IPS-NIHi7 (cell line): Measurements from ENCODE around the gene GATA6.
"Not testable (repeated sequence)": the region's sequence is repeated elsewhere in the genome, so short reads cannot be mapped to it uniquely, and the experiment has no call there.

Source experiments
- DNase-seq: peaks from one replicate; pipeline ENCODE4 v3.0.0; 2012; ENCODE audit warnings: mixed read lengths; ENCODE audit errors: extremely low spot score

GATA6 gene

DNA sequence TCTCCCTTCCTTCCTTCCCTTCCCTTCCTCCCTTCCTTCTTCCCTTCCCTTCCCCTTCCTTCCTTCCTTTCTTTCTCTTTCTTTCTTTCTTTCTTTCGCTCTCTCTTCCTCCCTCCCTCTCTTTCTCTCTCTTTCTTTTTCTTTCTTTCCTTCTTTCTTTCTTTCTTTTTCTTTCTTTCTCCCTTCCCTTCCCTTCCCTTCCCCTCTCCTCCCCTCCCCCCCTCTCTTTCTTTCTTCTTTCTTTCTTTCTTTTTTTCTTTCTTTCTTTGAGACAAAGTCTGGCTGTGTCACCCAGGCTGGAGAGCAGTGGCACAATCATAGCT, 34.8 kb downstream of the GATA6 start:
- no peak for DNase-seq

DNA sequence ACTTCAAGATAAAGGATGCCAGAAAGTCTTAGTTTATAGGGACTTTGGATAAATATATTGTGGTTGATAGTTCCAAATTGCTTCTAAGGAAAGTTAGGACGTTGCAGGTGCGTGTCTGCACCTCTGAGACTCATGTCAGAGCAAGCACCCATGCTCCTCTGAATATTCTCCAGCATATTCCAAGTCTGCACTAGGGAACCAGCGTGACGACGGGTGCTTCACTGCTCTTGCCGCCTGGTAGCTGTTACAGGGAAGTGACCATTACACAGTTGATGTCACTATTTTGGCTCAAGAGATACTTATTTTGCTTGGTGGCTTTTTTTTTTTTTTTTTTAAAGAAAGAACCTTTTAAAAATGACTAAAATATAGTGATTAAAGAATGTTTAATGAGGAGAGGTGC, 35.6 kb downstream of the GATA6 start:
- DNase-seq = no peak

DNA sequence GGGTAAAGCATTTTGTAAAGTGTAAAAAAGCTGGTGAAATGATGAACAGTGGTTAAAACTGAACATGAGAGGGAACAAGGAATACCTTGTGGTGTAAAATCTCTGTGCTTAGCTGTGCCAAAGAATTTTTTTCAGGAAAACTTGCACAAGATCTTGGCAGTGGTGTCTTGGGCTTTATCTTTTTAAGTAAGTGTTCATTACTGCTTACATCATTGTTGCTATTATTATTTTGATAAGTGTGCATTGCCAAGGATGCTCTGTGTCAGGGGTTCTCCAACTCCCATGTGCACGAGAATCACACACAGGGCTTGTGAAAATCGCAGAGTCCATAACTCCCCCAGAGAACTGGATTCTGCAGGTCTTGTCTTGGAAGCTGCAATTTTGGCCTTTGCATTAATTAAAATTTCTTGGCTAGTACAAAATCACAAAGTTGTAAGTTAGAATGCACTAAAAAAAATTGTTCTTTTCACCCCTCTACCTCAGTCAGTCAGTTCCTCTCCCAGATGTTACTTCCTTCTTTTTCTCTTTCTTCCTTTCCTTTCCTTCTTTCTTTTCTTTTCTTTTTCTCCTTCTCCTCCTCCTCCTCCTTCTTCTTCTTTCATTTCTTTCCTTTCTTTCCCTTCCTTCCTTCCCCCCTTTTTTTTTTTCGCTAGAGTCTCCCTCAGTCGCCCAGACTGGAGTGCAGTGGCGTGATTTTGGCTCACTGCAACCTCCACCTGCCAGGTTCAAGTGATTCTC, 37.8 kb downstream of the GATA6 start:
- DNase-seq = no peak

DNA sequence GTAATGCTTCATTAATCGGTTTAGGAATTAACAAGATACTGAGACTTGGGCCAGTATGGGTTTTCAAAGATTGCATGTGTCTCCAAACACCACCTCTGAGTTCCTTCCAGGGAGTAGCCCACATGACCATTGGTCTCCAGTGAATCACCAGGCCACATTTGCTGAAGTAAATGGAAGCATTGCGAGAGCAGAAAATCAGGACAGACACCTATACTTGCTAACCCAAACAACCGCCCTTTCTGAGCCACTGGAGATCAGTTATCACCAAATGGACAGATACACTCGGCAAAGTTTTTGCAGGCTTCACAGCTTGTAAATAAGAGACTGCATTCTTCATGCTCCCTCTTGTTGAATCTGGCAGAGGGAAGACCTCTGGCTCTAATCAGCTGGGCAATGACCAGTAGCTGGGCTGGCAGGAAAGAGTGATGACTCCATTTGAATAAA, 40.9 kb downstream of the GATA6 start:
- DNase-seq = no peak

DNA sequence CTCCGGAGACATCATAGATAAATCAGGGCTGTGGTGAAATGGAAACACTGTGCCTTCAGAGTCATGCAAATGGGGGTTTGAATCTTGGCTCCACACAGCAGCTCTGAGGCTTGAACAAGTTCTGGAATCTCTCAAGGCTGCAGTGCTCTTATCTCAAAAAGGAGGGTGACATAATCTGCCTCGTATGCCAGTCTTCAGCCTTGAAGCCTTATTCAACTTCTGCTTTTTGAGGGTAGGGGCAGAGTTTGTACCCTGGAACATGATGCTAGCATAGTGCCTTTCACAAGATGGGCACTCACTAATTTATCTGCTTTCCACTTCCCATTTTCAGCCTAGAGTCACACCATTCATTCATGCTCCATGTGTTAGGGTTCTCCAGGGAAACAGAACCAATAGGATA, 42.3 kb downstream of the GATA6 start:
- no peak for DNase-seq

DNA sequence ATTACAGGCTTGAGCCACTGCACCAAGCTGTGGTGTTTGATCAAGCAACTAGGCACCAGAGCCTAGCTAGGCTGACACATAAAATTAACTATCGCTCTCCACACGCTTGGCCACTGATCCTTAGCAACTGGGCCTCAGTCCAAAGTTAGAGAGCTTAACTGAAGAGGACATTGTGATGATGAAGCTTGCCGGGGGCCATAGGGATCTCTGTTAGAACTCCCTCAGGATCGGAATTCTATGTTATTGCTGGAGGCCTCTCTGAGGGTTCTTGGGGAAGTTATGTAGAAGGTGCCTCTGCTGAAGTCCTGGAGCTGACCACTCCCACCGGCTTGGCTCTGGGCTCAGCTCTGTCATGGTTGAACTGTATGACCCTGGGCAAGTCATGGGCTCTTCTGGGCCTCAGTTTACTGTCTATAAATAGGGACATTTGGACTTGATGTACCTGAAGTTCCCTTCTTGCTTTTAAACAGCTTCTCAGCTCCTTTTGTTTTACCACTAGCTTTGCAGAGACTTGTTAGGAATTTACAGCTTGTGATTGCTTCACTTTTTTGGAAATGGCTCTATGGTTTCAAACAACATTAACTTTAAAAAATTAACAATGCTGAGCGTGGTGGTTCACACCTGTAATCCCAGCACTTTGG, 44.1 kb downstream of the GATA6 start:
- no peak for DNase-seq

DNA sequence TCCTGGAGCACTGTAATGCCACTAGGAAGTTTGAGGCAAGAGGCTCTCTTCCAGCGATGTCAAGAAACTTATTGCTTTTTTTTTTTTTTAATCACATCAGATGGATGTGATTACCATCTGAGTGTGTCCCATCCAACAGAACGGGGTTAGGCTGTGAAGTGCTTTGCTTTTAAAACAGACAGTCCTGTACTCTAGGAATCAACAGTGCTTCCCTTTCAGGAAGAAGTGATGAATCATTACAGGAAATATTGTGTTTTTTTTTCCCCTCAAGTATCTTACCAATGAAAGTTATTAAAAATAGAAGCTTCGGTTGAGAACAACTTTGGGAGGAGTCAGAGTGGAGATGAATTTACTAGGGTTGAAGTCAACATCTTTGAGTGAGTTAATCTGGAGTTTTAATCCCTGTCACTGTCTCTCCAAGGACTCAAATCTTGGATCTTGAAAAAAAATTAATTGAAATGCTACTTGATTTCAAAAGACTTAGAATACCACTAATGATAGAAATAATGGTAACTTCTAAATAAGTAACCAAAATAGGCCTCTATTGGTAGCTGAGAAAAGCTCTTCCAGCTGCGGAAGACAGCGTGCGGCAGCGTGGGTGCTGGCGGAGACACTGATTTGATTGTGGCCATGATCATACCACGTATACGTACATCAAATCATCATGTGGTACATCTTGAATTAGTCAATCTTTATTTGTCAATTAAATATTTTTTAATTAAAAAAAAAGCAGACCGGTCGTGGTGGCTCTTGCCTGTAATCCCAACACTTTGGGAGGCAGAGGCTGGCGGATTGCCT, 45.5 kb downstream of the GATA6 start:
- no peak for DNase-seq

DNA sequence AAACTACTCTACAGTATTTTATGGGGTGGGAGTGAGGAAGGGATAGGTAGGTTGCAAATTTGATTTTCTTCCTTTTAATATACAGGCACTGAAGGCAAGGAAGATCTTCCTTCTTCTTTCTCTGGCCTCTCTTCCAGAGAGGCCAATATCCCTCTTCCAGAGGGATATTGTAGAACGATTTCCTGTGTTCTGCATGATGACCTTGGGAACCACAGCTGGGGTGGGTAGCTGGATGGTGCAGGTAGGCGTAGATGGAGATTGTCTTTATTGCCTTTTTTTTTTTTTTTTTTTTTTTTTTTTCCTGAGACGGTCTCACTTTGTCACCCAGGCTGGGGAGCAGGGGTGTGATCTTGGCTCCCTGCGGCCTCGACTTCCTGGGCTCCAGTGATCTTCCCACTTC, 49.4 kb downstream of the GATA6 start:
- no peak for DNase-seq

DNA sequence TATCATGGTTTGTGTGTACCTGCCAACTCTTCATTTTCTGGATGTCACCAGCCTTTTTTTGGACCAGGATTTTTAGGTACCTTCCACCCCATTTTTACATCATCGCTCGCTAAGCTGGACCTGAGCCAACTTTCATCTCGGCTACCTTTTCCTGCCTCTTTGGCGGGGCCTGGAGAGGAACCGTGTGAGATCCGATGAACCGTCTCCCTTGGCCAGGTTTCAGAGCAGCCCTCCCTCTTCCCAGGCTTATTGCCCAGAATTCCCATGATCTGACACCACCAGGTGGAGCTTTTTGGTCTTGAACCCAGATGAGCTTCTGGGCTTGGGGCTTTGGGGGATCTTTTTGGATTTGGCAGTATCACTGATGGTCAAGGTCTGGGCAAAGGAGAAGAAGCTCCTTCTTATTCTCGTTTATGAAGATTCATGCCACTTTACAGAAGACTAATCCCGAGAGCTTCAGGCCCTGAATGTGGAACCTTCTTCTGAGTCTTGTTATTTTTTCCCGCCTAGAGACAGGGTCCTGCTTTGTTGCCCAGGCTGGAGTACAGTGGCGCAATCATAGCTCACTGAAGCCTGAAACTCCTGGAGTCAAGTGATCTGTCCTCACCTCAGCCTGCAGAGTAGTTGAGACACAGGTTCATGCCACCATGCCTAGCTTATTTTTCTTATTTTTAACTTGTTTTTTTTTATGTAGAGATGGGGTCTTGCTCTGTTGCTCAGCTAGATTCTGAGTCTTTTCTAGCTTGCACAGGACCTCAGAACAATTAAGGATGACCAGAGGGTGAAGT, 50.4 kb downstream of the GATA6 start:
- DNase-seq = peak; percentile 52

DNA sequence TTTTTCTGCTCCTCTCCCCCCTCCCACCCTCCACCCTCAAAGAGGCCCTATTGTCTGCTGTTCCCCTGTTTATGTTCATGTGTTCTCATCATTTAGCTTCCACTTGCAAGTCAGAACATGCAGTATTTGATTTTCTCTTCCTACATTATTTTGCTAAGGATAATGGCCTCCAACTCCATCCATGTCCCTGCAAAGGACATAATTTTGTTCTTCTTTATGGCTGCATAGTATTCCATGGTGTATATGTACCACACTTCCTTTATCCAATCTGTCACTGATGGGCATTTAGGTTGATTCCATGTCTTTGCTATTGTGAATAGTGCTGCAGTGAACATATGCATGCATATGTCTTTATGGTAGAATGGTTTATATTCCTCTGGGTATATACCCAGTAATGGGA, 51.2 kb downstream of the GATA6 start:
- DNase-seq = not testable (repeated sequence)

DNA sequence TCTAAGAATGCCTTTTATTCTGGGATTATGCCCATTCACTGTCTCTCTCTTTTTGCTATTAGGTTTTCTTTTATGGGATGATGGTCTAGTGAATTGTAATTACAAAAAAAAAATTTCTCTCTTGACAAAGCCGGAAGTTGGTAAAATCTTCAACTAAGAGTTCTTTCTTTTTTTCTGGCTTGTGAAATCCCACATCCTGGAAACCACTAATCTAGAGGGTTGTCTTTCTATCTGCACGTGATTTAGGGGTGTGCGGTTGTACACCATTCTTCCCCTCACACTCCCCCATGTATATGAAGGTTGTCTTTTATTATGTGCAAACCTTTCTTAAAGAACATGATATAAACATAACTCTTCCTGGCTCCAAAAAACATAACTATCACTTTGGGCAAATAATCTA, 52.0 kb downstream of the GATA6 start:
- DNase-seq = no peak

DNA sequence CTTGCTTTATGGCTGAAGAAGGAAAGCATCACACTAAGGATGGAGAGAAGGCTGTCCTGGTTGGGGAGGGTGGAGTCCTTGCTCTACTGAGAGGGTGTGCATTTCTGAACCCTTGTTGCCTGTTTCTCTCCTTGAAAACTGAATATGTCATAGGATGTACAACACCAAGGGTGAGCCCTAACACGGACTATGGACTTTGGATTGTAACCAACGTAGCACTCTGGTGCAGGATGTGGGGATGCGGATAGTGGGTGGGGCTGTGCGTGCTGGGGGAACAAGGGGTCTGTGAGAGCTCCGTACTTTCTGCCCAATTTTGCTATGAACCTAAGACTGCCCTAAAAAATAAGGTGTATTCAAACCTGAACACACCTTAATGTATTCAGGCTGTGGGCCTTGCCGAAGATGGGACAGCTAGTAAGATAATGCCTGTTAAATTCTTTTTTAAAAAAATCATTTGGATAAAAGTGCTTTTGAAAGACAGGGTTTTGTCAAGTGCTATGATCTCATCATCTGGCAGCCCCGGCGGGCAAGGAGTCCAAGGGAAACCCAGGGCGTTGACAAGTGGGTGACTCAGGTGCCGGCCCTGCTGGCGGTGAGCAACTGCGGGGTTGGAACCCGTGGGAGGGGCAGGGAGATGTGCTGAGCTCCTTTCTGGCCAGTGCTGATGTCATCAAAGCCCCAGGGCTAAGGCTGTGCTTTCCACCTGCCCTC, 54.0 kb downstream of the GATA6 start:
- DNase-seq = peak; percentile 71

DNA sequence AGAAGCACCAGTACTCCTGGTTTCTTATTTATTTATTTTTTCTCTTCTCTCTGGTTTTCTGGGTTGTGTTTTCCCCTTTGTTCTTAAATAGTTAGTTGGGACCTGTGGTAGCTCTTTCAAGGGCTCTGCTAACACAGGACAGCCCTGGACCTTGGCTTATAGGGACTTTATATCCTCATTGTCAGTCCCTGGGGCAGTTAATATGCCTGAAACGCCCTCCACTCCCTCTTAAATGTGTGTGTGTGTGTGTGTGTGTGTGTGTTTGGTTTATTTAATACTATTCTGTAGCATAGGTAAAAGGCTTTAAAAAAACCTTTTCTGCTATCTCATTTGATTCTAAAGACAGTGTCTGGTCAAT, 54.6 kb downstream of the GATA6 start:
- no peak for DNase-seq

DNA sequence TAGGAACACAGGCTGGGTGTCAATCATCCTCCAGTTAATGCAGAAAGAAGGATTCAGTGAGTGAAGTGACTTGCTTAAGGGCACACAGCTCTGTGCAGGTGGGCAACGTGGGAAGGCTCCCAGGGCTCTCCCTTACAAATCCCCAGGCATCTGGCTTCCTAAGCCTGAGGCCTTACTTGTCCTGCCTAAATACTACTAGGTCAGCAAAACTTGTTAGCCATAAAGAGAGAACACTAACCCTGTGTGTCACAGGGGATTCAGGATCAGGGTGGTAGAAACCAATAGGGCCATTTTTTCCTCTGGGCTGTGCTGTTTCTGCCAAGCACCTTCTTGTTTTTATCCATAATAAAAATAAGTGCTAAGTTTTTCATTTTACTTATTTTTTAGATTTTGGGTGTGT, 55.0 kb downstream of the GATA6 start:
- DNase-seq = no peak

DNA sequence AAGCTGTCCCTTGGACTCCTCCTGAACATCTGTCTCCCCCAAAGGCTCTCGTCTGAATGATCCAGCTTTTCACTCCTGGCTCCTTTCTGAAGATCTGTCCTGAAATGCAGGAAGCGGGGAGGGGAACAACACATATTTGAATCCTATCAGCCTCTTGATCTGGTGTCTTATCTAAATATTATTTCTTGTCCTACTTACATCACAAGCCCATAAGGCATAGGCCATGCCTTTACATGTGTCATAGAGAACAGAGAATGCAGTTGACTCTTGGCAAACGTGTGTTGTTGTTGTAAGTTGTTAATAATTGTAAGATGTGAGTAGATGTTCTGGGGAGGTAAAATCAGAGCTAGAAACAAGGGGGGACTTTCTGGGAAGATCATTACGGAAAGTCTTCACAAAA, 57.4 kb downstream of the GATA6 start:
- no peak for DNase-seq

DNA sequence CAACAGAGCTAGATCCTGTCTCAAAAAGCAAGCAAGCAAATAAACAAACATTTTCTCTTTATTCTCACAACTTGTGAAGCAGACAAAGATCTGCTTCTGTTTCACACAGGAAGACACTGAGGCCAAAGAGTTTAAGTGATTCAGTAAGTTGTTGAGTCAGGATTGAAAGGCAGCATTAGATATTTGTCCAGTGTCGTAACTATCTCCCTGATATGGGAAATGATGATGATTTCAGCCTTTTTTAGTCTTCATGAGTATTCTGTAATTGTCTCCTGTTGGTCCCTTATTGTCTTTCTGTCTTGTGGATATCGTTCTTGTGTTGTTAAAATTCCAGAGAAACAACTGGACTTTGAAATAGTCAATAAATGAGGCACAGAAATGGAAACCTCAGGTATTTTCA, 59.6 kb downstream of the GATA6 start:
- no peak for DNase-seq

DNA sequence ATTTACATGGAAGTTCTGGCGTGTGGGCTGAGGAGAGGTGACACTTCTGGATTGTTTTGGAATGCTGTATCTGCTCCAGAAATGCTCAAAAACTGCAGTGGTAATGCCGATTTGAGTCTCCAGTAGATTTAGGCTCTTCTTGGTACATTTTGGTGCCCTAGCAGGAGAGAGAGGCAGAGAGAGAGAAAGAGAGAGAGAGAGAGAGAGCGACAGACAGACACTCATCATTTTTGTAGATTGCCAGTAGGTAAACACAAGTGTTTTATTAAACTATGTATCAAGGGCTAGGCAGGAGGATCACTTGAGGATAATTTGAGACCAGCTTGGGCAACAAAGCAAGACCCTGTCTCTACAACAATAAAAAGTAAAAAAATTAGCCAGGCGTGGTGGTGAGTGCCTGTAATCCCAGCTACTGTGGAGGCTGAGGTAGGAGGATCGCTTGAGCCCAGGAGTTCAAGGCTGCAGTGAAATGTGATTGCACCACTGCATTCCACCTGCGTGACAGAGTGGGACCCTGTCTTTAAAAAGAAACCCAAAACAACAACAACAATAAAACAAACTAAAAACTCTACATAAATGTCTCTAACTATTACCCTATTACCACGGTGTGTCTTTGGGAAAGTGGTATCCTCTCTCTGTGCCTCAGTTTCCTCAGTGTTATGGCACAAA, 60.2 kb downstream of the GATA6 start:
- no peak for DNase-seq

DNA sequence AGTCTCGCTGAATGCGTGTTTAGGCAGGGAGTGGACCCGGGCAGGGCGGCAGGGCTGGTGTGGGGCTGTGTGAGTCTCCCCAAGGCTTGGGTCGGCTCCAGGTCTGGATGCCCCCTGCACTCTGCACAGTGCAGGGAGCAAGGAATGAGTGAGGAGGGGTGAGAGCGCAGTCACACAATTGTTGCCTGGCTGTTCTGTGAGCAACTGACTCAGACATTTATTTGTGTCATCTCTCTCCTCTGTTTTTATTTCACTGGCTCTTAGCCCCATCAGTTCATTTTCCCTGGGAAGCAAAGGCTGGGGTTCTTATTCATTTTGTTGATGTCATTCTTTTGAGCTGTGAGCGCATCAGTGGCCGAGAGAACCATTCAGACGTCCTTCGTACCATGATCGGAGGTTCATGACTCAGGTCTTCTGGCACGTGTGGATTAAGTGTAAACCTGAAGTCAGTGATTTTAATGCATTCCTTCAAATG, 61.1 kb downstream of the GATA6 start:
- no peak for DNase-seq

DNA sequence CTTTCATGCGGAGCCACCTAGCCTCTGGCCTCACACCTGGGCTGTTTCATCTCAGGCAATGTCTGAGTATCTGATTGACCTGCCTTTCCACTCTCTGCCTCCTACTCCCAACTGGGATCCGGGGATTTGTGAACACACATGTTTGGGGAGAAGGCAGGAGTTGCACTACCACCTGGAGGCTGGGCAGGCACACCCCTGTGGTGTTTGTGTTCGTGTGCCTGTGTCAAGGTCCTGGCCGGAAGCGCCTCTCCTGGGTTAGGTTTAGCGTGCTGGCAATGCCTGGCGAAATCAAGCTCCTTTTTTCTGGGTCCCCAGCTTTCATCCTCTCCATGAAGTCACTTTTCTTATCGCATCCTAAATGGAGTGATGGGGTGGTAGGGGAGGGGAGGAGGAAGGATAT, 63.9 kb downstream of the GATA6 start:
- no peak for DNase-seq

DNA sequence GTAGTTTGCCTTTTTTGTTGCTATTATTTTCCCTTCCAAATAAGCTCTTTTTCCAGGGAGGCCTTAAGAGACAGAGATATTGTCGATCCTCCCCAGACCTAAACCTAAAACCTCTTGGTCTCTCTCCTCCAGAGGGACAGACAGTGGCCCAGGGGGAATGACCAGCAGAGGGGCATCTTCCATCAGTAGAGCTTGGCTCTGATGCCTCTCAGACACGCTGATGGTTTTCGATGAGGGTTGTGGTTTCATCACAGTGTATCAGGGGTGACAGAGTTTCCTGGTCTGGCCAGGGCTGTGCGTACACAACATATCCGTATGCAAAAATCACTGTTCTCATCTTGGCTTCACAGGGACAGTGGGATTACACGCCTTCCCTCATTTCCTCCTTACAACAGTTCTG, 68.6 kb downstream of the GATA6 start:
- no peak for DNase-seq

DNA sequence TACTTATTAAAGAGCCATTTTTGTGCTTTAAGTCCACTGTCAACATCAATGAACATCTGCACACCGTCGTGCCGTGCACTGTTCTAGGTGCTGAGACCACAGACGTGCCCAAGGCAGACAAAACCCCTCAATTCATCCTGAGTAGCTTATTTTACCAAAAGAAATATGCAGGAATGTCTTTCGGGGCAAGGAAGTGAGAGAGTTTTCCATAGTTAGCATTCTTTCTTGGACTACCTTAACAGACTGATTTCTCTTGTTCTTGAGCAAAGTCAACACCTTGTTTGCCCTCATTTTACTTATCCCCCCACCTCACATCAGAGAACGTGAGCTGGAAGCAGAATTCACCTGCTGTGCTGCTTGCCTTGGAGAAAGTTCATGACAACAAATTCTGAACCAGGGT, 69.3 kb downstream of the GATA6 start:
- DNase-seq = no peak
